Measurements from ENCODE around the gene PLSCR2. TPM values are rescaled to one million over a fixed set of nuclear protein-coding genes. Genes with fewer than 3 reads are reported as not detected.

PLSCR2 gene
- total RNA-seq, 1 experiment from 2014 or later: 2.9 TPM

- peak; percentile 59 for DNase-seq
- no peak for TF ChIP-seq CTCF (IDR thresholded peaks at IDR 0.05; ENCODE audit: unreplicated experiment)
- intact Hi-C loops (cut with micrococcal nuclease; ENCODE audit: unreplicated experiment): loop anchor here (1.0 kb wide), 1 partner anchor 33 kb away; the partner anchor contains the start of gene PLSCR1
- peak overlapping the region; percentile 100 for H3K27ac Mint-ChIP-seq (ENCODE audit: unreplicated experiment)
- H3K4me1 Mint-ChIP-seq (ENCODE audit: low read depth, unreplicated experiment): peaks cover 90% of the 10 kb centered on the region
- no TSS peak for BruUV-seq (replicated peaks)
- H3K9me3 Mint-ChIP-seq (ENCODE audit: low read depth, unreplicated experiment): peaks cover 4% of the 10 kb centered on the region
- H3K27me3 Mint-ChIP-seq (ENCODE audit: unreplicated experiment): no peaks in the 10 kb centered on the region
- H3K4me3 Mint-ChIP-seq (ENCODE audit: low read depth, unreplicated experiment): peak overlapping the region; percentile 52
- CTCF ChIA-PET: interaction anchor here (0.5 to 1.3 kb wide), 7 partner anchors 29 to 510 kb away, joined by 3 to 6 read pairs (median 3); no protein-coding TSS in a partner anchor
- peaks cover 88% of the 10 kb centered on the region for H3K36me3 Mint-ChIP-seq (ENCODE audit: insufficient read depth, unreplicated experiment)
Measured at GRCh38 chr3:146511402-146512134, 42.2 kb upstream of the PLSCR2 start.

GRCh38 chr3:146507331-146508120 lies 38.2 kb upstream of the PLSCR2 start:
- H3K36me3 Mint-ChIP-seq (ENCODE audit: insufficient read depth, unreplicated experiment): peaks cover 83% of the 10 kb centered on the region
- BruUV-seq (replicated peaks): TSS peak; percentile 79
- H3K4me3 Mint-ChIP-seq (ENCODE audit: low read depth, unreplicated experiment): peak overlapping the region; percentile 45
- H3K27ac Mint-ChIP-seq (ENCODE audit: unreplicated experiment): peak overlapping the region; percentile 100
- intact Hi-C loops (cut with micrococcal nuclease; ENCODE audit: unreplicated experiment): loop anchor here (1.0 to 2.0 kb wide), 2 partner anchors 70 to 285 kb away; no protein-coding TSS in a partner anchor
- H3K4me1 Mint-ChIP-seq (ENCODE audit: low read depth, unreplicated experiment): peaks cover 92% of the 10 kb centered on the region
- H3K9me3 Mint-ChIP-seq (ENCODE audit: low read depth, unreplicated experiment): peaks cover 7% of the 10 kb centered on the region
- DNase-seq: no peak
- CTCF ChIA-PET: interaction anchor here (1.0 to 1.9 kb wide), 5 partner anchors 16 to 194 kb away, joined by 3 to 6 read pairs (median 5); partner anchors contain the start of gene PLSCR2
- TF ChIP-seq CTCF (IDR thresholded peaks at IDR 0.05; ENCODE audit: unreplicated experiment): no peak
- no peaks in the 10 kb centered on the region for H3K27me3 Mint-ChIP-seq (ENCODE audit: unreplicated experiment)

- H3K4me3 Mint-ChIP-seq (ENCODE audit: low read depth, unreplicated experiment): no peak overlapping the region
- no peaks in the 10 kb centered on the region for H3K27me3 Mint-ChIP-seq (ENCODE audit: unreplicated experiment)
- no peak for TF ChIP-seq CTCF (IDR thresholded peaks at IDR 0.05; ENCODE audit: unreplicated experiment)
- no TSS peak for BruUV-seq (replicated peaks)
- H3K4me1 Mint-ChIP-seq (ENCODE audit: low read depth, unreplicated experiment): peaks cover 75% of the 10 kb centered on the region
- intact Hi-C loops (cut with micrococcal nuclease; ENCODE audit: unreplicated experiment): no loop called here
- peaks cover 66% of the 10 kb centered on the region for H3K36me3 Mint-ChIP-seq (ENCODE audit: insufficient read depth, unreplicated experiment)
- CTCF ChIA-PET: interaction anchor here (1.1 to 2.0 kb wide), 4 partner anchors 8 to 179 kb away, joined by 3 to 5 read pairs (median 4); partner anchors contain the start of gene PLSCR1
- peaks cover 7% of the 10 kb centered on the region for H3K9me3 Mint-ChIP-seq (ENCODE audit: low read depth, unreplicated experiment)
- H3K27ac Mint-ChIP-seq (ENCODE audit: unreplicated experiment): peak overlapping the region; percentile 100
- DNase-seq: no peak
Measured at GRCh38 chr3:146505516-146505915, 36.2 kb upstream of the PLSCR2 start.

GRCh38 chr3:146504498-146505197 lies 35.3 kb upstream of the PLSCR2 start:
- H3K27me3 Mint-ChIP-seq (ENCODE audit: unreplicated experiment): no peaks in the 10 kb centered on the region
- H3K27ac Mint-ChIP-seq (ENCODE audit: unreplicated experiment): peak overlapping the region; percentile 100
- CTCF ChIA-PET: interaction anchor here (0.8 to 2.0 kb wide), 5 partner anchors 9 to 282 kb away, joined by 3 to 8 read pairs (median 5); partner anchors contain the start of gene PLSCR1
- BruUV-seq (replicated peaks): no TSS peak
- H3K9me3 Mint-ChIP-seq (ENCODE audit: low read depth, unreplicated experiment): peaks cover 7% of the 10 kb centered on the region
- peaks cover 67% of the 10 kb centered on the region for H3K4me1 Mint-ChIP-seq (ENCODE audit: low read depth, unreplicated experiment)
- no peak for DNase-seq
- H3K36me3 Mint-ChIP-seq (ENCODE audit: insufficient read depth, unreplicated experiment): peaks cover 61% of the 10 kb centered on the region
- TF ChIP-seq CTCF (IDR thresholded peaks at IDR 0.05; ENCODE audit: unreplicated experiment): no peak
- intact Hi-C loops (cut with micrococcal nuclease; ENCODE audit: unreplicated experiment): no loop called here
- H3K4me3 Mint-ChIP-seq (ENCODE audit: low read depth, unreplicated experiment): peak overlapping the region; percentile 69
